ENCODE results near the gene RTF2.

DNA sequence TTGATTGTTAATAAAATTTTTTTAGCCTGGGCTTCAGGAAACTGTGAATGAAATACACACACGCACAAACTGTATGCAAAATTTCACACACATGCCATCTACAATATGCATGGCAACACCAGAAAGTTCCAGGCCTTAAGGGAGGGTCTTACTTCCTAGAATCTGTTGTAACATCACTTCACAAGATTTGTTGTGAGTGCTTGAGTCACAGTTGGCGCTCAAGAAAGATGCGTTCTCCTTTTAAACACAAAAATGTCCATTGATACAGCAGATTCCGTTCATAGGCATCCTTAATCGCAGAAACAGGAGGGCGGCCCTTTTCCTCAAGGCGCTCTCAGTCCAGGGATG, 485 bp upstream of the RTF2 start:
- TF ChIP-seq CTCF (IDR thresholded peaks at IDR 0.05; ENCODE audit: insufficient read depth, low read depth, low read length) (no peak), EZH2 (IDR thresholded peaks at IDR 0.05; ENCODE audit: insufficient read depth, low read length) (no peak)
